Measurements from ENCODE around the gene CCDC167.

CCDC167 gene

DNA sequence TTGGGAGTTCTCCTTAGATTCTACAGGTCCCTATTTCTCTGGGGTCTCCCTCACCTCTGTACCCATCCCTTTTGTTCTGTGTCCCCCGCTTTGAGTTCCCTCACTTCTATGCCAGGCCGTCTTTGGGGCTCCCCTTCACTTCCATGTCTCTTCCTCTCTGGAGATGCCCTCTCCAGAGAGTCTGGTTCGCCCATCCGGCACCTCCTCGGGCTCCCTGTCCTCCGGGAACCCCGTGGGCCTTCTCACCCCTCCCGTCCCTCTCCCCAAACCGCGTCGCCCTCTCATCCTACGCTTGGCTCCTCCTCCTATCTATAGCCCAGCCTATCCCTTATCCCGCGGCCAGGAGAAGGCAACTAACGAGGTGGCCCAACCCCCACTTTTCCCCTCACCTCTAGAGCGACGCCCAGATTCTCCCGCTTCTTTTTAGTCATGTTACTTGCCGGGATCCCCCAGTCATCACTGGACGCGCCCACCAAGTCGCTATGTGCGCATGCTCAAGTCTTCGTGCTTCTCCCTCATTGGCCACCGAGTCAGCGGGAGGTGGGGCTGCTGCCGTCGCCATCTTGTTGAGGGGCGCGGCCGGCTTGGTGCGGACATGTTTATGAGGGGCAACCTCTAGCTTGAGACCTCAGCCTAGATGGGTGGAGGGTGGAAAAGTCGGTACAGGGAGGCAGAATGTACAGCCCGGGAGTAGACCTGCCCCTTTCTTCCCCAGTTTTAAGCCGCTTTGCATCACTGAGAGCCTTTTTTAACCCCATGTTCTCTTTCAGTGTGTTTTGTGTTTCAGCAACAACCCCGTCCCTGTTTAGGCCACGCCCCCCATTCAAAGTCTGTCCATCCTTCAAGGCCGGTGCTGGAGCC lies at the start of gene CCDC167:
TSS of gene CCDC167 (minus strand) at position 461 of the 861 bp plus-strand sequence. CDS start at position 431, 30 bp downstream.
- peak; percentile 94 to 96 for DNase-seq

DNA sequence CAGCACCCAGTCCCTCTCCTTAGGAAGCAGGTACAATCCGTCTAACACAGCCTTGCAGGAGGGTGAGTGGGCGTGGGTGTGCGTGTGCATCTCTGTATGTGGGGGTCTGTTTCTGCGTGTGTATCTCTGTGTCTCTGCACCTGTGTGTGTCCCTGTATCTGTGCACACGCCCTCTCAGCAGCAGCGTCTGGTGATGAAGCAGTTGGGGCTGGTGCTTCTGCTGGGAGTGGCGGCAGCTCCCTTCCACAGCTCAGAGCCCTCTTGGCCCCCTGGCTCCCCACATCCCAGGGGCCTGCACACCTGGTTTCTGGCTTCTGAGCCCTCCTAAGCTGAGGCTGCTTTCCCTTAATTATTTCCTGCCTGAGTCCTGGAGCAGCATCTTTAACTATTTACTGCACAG lies 49.5 kb upstream of the CCDC167 start:
- DNase-seq = no peak

DNA sequence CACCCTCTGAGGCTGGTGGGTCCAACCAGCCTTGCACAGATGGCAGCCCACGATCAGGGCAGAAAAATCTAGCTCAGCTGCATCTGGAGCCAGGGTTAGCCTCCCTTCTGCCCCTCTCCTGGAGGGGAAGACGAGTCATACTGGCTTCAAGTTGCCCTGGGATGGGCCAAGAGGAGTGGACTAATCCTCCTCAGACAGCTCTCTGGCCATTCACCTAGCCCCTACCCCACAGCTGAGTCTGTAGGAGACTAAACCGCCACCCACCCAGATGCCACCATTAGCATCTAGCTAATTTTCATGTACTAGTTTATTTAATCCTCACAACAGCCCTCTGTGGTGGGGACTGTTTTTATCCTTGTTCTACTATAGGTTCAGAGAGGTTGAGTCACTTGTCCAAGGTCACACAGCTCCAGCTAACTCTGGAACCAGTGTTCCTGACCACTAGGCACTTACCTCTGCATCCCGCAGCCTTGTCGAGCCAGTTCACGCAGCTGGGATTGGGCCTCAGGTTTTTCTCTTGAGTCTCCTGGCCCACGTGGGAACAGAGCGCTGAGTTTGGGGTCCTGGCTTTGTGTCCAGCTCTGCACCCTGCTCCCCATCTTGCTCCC lies 48.5 kb upstream of the CCDC167 start:
- no peak for DNase-seq

DNA sequence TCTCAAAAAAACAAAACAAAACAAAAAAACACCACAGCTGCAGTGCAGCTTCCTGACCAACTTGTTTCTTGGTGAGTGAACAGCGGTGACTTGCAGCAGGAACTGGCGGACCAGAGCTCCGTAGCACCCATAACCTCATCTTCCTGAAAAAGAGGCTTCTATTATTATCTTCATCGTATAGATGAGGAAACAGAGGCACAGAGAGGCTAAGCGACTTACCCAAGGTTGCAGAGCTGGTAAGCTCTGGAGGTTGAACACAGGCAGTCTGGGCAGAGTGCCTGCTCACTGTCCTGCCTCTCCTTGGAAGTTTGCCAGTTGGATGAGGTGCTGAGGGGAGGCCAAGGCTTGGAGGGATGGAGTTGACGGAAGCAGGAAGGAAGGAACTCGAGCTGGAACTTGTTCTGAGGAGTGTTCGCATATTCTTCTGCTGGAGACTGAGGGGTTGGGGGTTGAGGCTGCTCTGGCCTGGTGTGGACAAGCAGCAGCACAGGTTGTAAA lies 47.9 kb upstream of the CCDC167 start:
- no peak for DNase-seq

DNA sequence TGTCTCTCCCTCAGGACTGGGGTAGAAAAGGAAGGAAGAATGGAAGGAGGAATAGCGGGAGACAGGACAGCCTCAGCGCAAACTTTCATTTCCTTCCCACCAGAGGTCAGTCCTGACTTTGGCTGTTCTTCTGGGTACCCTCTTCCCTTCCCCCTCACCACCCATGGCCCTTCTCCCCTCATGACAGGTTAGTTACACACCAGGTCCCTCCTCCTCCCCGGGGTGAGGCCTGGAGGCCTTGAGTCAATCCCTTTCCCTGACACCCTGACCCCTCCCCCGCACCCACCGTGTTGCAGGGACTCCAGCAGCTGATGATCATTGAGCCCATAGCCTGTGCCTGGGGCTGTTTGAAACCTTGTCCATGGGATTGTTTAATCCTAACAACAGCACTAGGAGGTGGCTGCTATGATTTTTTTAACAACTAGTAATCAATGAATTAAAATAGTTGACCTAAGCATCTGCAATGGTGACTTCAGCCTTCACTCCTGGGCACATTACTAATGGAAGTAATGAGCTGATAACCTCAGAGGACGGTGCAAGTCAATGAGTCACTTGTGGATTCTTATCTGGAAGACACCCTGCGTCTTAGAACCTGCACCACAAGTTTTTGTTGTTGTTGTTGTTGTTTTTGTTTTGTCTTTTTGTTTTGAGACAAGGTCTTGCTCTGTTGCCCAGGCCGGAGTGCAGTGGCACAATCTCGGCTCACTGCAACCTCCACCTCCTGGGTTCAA lies 46.6 kb upstream of the CCDC167 start:
- no peak for DNase-seq

DNA sequence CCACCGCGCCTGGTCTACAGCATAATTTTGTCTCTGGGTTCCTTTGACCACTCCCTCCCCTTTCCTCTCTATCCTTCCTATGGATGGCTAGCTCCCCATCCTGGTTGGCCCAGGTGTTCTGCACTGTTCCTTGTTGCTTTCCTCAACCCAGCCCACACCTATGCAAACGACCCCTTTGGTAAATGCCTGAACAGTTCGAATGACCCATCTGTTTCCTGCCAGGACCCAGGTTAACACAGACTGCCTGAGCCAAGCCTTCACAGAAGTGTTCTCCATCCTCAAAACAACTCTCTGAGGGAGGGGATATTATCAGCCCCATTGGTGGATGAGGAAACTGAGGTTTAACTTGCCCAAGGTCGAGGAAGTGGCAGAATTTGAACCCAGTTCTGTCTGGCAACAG lies 44.8 kb upstream of the CCDC167 start:
- DNase-seq = no peak

DNA sequence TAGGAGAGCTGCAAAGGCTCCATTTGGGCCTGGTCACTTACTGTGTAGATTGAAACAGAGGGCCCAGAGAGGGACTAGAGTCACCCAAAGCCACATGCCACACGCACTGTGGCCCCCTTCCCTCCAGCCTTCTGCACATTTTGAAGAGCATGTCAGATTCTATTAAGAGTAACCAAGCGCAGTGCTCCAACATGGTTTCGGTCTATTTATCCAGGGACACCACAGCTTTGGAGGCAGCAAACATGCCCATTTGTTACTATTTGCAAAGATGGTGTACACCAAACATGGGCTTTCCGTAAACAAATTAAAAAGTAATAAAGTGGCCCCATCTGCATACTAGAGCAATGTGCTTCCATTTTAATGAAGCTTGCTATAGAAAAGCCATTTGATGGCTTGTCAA lies 43.7 kb upstream of the CCDC167 start:
- DNase-seq = no peak

DNA sequence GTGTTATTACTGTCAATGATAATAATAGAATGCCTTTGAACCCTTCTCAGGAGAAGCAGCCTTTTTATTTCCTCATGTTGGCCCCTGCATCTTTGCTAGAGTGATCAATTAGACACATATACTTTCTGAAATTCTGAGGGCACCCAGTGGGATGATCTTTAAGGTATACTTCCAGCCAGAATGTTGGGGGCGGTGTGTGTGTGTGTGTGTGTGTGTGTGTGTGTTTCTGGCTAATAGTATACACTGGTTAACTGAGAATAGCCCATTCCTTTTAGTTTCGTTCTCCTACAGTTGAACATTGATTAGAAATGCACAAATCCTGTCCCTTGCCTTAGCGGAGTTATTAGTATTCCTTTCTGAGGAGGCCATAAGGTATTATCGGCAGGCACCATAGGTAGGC lies 41.7 kb upstream of the CCDC167 start:
- DNase-seq = no peak

DNA sequence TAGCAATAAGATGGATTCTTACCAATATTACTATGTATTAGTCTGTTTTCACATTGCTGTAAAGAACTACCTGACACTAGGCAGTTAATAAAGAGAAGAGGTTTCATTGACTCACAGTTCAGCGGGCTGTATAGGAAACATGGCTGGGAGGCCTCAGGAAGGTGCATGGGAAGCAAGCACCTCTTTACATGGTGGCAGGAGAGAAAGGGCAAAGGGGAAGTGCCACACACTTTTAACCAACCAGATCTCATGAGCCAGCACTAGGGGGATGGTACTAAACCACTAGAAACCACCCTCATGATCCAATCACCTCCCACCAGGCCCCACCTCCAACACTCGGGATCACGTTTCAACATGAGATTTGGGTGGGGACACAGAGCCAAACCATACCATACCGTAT lies 40.7 kb upstream of the CCDC167 start:
- DNase-seq = no peak

DNA sequence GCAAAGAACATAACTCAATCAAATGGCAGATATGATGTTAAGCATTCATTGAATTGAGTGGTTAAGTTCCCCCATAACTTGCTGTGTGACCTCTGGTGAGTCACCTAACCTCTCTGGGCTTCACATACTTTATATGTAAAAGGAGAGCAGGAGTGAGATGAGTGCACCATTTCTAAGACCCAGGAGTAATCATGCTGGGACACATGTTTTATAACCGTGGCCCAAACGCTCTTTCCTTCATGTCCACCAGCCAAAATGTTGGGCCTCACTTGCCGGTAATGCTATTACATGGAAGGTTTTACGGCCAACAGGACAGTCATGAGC lies 40.3 kb upstream of the CCDC167 start:
- DNase-seq = no peak

DNA sequence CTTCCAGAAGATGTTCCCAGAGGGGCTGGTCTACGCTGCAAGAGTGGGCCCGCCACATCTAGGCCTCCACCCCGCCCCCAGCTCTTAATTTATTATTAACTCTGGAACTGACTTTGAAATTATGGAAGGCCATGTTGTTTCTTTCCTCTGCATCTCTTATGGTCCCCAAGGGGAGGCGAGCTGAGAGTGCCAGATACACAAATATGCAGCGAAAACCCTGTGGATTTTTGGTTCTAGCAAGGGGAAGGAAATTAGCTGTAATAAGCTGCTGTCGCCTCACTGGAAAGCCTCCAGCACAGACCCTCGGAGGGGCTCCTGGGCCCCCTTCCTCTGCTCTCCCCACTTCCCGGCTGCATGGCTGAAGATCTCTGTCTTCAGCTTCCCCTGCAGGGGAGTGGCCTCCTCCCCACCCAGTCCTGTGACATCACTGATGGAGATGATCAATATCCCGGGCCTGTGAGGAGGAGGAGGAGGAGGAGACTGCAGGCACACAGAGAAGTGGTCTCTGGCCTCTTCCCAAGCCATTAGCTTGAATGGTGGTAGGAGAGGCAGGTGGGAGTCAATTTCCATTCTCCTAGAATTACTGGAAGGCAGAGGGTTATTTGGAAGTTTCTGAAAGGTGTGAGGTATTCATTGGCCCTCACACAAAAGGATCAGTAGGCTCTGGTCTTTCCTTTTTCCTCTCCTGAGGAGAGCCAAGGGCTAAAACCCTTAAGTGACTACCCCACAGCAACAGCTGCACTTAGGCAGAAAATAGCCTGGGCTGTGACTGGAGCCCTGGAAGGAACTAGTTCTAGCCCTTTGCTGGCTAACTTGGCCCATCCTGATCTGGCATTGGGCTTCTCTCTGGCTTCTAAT lies 39.7 kb upstream of the CCDC167 start:
- DNase-seq = no peak

DNA sequence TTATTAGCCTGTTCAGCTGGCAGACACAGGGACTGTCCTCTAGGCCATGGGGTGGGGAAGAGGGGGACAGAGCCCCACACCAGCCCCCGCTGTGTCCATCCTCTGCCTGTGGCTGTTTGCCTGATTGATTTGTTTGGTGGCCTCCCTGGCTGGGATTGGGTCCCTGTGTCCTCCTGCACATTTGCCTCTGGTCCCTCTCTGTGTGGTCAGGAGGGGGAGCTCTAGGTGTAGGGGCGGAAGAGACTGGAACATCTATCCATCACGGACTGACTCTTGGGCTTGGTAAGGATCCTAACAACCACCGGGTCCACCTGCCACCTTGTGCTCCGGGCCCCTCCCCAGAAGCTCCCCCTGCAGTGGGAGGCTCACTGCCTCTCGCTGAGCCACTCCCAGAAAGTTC lies 38.4 kb upstream of the CCDC167 start:
- peak; percentile 13 to 40 for DNase-seq

DNA sequence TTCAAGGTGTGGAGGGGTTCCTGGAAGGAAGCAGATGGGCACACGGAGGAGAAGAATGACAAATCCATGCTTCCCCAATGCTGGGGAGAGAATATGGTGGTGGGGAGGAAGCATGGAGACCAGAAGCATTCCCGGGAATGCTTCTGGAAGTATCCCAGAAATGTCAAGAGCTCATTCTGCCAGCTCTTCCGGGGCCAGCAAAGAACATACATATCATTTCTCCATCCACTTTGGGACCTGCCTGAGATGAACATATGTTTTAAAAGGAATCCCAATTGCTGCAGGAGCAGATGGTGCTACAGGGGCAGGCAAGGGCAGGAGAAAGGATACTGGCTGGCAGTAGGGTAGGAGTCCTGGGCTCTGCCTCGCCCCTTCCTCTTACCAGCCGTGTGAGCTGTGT lies 37.9 kb upstream of the CCDC167 start:
- no peak for DNase-seq

DNA sequence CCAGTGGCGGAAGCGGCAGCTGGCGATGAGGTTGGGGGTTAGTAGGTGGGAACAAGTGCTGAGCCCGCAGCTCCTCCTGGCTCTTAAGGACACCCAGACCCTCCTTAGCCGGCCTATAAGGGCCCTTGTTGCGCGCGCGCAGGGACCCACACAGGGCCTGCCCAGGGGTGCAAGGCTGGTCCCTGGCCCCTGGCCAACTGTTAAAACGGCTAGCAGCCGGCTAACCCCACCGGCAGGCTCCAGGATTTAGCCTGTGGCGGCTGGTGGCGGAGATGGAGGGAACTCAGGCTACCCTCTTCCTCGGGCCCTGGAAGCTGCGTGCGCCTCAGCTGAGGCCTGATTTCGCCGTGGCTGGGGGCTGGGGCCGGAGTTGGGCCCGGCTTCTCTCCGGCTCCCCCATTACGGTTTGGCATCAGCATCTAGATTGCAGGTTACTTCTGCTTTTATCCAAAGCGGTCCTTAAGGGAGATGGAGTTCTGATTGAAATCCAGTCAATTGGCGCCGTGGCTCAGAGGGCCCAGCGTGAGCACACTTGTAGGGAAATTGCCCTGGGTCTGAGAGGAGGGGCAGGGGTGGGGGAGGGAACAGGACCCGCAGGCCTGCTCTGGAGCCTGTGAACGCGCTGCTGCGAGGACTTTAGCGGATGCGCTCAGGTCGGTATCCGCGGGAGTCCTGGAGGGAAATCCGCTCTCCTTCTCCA lies 36.9 kb upstream of the CCDC167 start:
- DNase-seq = no peak

DNA sequence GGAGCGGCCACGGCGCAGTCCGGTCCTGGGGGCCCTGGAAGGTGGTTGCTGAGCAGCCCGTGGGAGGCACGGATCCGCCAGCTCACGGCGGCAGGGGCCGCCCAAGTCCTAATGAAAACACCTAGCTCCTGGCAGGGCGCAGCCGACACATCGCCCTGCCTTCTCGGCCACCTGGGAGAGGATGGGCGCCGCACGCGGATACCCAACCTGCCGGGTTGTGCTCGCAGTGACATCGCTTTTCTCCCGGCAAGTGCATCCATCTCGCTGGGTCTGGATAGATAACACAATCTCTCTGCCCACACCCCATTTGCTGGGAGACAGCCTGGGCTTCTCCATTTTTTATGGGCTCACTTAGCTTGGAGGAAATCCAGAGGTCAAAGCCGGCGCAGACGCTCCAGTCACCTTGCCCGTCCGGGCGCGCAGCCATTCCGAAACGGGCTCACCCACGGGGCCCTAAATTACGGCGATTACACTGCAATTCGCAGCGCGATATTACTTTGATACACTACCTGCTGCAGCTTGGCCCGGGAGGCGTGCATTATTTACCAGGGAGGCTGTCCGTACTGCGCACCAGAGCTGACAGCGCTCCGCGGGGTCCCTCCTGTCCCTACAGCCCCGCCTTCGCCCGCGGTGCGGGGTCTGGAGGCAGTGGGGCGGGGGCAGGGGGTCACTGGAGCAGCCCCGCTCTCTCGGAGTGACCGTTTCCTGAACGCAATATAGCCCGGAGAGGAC lies 36.2 kb upstream of the CCDC167 start:
- no peak for DNase-seq

DNA sequence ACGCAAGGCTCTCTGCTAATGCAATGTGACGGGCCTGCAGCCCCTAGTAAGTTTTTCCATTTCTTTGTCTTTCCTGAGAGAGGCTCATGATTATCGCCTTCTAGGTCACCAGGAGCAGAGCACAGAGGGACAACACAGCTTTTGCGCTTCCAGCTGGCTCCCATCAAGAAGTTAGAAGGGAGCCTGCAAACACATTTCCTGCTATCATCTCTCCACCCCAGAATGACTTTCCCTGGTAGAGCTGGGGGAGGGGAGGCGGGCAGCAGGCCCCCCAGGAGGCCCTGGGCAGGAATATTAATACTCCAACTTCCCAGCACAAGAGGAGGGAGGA lies 35.7 kb upstream of the CCDC167 start:
- DNase-seq = no peak

DNA sequence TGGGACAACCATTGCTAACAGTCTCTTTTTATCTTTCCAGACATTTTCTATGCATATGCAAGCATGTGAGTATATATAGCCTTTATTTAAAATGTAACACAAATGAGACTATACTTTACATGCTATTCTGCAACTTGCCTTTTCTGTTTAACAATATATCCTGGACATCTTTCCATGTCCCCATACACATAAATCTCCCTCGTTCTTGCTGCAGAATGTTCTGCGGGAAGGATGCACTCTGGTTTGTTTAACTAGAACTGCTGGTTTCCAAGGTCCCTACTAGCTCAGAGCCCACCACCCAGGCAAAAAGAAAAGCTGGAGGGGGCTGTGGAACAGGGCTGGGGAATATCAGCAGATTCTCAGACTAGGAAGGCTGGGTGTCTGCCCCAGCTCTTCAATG lies 35.2 kb upstream of the CCDC167 start:
- no peak for DNase-seq

DNA sequence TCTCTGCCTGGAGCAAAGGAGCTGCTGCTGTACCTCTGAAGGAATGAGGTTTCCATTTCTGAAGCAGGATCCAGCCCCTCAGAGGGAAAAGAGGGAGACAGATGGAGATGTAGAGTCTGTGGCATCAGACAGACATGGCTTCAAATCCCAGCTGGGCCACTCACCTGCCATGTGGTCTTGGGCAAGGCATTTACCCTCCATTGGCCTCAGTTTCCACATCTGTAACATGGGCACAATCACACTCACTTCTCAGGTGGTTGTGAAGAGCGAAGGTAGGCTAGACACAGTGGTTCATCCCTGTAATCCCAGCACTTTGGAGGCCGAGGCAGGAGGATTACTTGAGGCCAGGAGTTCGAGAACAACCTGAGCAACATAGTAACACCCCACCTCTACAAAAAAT lies 32.4 kb upstream of the CCDC167 start:
- DNase-seq = no peak

DNA sequence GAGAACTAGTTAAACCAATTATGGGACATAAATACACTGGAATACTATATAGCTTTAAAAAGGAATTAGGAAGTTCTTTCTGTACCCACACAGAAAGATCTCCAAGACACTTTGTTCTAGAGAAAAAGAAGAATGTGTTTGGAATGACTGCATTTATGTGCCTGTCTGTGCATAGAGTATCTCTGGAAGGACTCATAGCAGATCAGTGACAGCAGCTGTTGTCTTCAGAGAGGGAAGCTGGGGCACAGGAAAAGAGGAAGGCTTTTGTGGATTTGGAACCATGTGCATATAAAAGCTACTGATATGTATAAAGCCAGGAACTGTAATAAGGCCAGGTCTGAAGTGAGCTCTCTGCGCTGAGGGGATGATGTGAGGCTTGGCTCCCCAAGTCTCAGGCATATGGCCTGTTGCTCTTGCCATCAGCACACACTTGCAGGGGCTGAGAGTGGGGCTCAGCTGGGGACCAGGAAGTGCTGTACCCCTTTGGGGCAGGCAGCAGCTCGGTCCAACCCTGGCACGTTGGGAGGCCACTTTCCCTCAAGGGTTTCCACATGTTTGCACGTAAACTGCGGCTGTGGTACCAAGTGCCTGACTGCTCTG lies 31.8 kb upstream of the CCDC167 start:
- no peak for DNase-seq

DNA sequence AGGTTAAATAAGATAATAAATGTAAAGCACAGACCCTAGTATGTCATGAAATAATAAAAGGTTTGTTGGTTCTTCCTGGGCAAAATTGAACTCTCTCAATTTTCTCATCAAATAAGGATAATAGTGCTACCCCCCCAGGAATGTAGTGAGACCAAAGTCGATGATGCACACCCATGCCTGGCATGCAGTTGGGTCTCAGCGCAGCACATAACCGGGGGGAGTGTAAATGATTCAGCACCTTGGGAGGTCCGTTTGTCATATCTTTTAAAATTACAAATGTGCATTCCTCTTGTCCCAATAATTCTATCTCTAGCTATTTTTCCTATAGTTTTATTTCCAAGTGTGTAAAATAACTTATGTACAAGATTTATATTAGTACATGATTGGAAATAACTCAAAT lies 31.3 kb upstream of the CCDC167 start:
- no peak for DNase-seq

DNA sequence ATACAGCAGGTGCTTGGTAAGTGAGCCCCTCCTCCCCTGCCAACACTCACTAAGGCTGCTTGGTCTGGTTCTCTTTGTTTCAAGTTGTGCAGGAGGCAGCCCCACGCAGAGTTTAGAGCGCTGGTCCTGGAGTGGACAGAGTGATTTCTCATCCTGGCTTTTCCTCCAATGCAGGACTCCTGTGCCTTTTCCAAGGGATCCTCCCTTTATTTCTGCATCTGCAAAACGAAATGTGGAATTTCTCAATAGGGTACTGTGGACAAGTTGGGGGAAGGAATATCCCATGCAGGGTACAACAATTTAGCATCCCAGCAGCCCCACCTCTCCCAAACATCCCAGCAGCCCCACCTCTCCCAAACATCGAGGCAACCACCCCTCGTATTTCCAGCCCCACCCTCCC lies 30.6 kb upstream of the CCDC167 start:
- no peak for DNase-seq

Measured in AML-193 (cell line).